Upper lobe of left lung (tissue), 4 donors: Measurements from ENCODE around the gene PGPEP1.

ENCODE experiments used
- EP300 ChIP-seq, 4 donors: sonication (generic); formaldehyde crosslinking; IDR thresholded peaks; one replicate each; pipeline ENCODE4 v1.5.1; 2017; ENCODE audit warnings: antibody characterized with exemption in 4 of 4, control low read depth in 2 of 4
- POLR2A ChIP-seq, 4 donors: fragments of 450-650 bp; IDR thresholded peaks; one replicate each; pipeline ENCODE4 v1.5.1; 2016 to 2017; ENCODE audit warnings: antibody characterized with exemption in 4 of 4, mild to moderate bottlenecking in 2 of 4
- POLR2AphosphoS5 ChIP-seq, 2 donors: sonication (generic); formaldehyde crosslinking; IDR thresholded peaks; one replicate each; pipeline ENCODE4 v1.5.1; 2017; ENCODE audit warnings: antibody characterized with exemption in 2 of 2
- TF ChIP-seq, protein P1 (sequence below), 6 experiments: fragments of 450-650 bp in 4 of 6; fragments of 200-600 bp in 2 of 6; sonication (generic) in 2 of 6; IDR thresholded peaks; one replicate each; pipeline ENCODE4 v1.5.1; 2016 to 2019; ENCODE audit warnings: antibody characterized with exemption in 6 of 6

DNA sequence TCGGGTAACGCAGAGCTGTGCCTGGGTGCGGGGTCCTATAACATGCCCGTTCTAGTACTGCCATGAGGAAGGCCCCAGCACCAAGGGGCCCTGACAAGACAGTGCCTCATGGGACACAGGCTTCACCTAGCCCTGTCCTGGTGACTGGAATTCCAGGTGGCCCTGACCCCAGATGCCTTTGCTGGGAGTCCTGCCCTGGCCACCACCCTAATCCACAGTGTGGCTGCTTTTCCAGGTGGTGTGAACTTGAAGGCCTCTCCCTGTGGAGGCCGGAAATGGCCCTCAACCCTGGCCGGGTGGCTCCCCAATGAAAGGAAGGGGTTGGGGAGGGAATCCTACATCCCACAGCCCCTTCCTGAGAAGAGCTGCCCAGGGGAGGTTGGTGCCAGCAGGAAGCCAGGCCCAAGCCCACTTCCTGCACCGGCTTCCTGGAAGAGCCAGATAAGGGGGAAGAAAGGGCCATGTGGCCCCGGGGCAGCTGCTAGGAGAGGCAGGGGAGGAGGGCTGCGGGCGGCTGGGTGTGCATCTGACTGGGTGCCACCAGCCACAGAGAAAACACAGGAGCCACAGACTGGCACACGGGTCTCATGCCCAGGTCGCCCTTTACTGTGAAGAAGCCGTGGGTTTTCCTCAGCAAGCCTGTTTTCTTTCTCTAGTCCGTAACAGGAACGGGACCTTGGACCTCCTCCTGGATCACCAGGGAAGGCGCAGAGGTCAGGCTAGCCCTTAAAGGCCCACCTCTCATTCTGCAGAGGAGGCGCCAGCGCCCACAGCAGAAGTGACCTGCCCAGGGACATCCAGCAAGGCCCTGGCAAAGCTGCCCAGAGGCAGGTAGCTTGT lies 22.2 kb upstream of the PGPEP1 start:
- TF ChIP-seq, protein P1, sequence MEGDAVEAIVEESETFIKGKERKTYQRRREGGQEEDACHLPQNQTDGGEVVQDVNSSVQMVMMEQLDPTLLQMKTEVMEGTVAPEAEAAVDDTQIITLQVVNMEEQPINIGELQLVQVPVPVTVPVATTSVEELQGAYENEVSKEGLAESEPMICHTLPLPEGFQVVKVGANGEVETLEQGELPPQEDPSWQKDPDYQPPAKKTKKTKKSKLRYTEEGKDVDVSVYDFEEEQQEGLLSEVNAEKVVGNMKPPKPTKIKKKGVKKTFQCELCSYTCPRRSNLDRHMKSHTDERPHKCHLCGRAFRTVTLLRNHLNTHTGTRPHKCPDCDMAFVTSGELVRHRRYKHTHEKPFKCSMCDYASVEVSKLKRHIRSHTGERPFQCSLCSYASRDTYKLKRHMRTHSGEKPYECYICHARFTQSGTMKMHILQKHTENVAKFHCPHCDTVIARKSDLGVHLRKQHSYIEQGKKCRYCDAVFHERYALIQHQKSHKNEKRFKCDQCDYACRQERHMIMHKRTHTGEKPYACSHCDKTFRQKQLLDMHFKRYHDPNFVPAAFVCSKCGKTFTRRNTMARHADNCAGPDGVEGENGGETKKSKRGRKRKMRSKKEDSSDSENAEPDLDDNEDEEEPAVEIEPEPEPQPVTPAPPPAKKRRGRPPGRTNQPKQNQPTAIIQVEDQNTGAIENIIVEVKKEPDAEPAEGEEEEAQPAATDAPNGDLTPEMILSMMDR (IDR thresholded peaks at IDR 0.05), result no peak
- TF ChIP-seq EP300 (IDR thresholded peaks at IDR 0.05) (peak in 2 of 4 donors; percentile 56 to 85), POLR2A (IDR thresholded peaks at IDR 0.05) (peak in 1 of 4 donors; percentile 26), POLR2AphosphoS5 (IDR thresholded peaks at IDR 0.05) (peak; percentile 78 to 82)
